MM.1S (cell line): ENCODE data around the gene CEP164.

Source experiments
- DNase-seq: peaks from one replicate; pipeline ENCODE4 v3.0.0-alpha.2; 2015
- H2AFZ ChIP-seq: fragments of 300-600 bp; sonication (generic); 2 replicates; pipeline ENCODE4 v1.6.0; 2016; ENCODE audit warnings: antibody characterized with exemption, low read length
- H3F3A ChIP-seq: fragments of 300-600 bp; sonication (generic); 2 replicates; pipeline ENCODE4 v1.6.1; 2016; ENCODE audit warnings: mild to moderate bottlenecking, antibody characterized with exemption, low read length, moderate library complexity, mixed read lengths; ENCODE audit not compliant: insufficient read depth
- H3K27ac ChIP-seq: fragments of 300-600 bp; sonication (generic); 2 replicates; pipeline ENCODE4 v1.5.1; 2016; ENCODE audit warnings: mild to moderate bottlenecking, low read length
- H3K27me3 ChIP-seq: fragments of 300-600 bp; sonication (generic); replicated peaks from 2 replicates; pipeline ENCODE4 v1.6.0; 2016; ENCODE audit warnings: low read length; ENCODE audit not compliant: insufficient read depth
- H3K36me3 ChIP-seq: fragments of 300-600 bp; sonication (generic); replicated peaks from 2 replicates; pipeline ENCODE4 v1.6.1; 2016; ENCODE audit warnings: mild to moderate bottlenecking, low read length, mixed read lengths; ENCODE audit not compliant: insufficient read depth
- H3K4me1 ChIP-seq: fragments of 300-600 bp; sonication (generic); 2 replicates; pipeline ENCODE4 v1.6.1; 2016; ENCODE audit warnings: low read length, mixed read lengths
- H3K4me2 ChIP-seq: fragments of 300-600 bp; sonication (generic); 2 replicates; pipeline ENCODE4 v1.6.0; 2016; ENCODE audit warnings: low read depth, low read length
- H3K4me3 ChIP-seq: fragments of 300-600 bp; sonication (generic); 2 replicates; pipeline ENCODE4 v1.5.1; 2016; ENCODE audit warnings: low read length, mixed read lengths
- H3K79me2 ChIP-seq: fragments of 300-600 bp; sonication (generic); 2 replicates; pipeline ENCODE4 v1.6.1; 2016; ENCODE audit warnings: mixed run types, low read length, mixed read lengths
- H3K9ac ChIP-seq: fragments of 300-600 bp; sonication (generic); 2 replicates; pipeline ENCODE4 v1.6.1; 2016; ENCODE audit warnings: low read length, mixed read lengths
- H3K9me2 ChIP-seq: fragments of 300-600 bp; sonication (generic); replicated peaks from 2 replicates; pipeline ENCODE4 v1.6.1; 2016; ENCODE audit warnings: mild to moderate bottlenecking, low read length, mixed read lengths; ENCODE audit not compliant: insufficient read depth
- H3K9me3 ChIP-seq: fragments of 300-600 bp; sonication (generic); replicated peaks from 2 replicates; pipeline ENCODE4 v1.6.1; 2016; ENCODE audit warnings: mild to moderate bottlenecking, low read length, mixed read lengths; ENCODE audit not compliant: insufficient read depth
- H4K20me1 ChIP-seq: fragments of 300-600 bp; sonication (generic); 2 replicates; pipeline ENCODE4 v1.6.1; 2016; ENCODE audit warnings: mild to moderate bottlenecking, low read length, moderate library complexity, mixed read lengths; ENCODE audit not compliant: insufficient read depth
- EZH2 ChIP-seq: fragments of 300-600 bp; sonication (generic); optimal IDR thresholded peaks from 2 replicates; pipeline ENCODE3; 2017; ENCODE audit warnings: low read depth, mild to moderate bottlenecking, antibody characterized with exemption, low read length, mixed read lengths
- EZH2phosphoT487 ChIP-seq: fragments of 300-600 bp; sonication (generic); IDR thresholded peaks from 2 replicates; pipeline ENCODE4 v1.6.1; 2018; ENCODE audit warnings: antibody characterized with exemption, low read length
- TF ChIP-seq, protein P1 (sequence below): fragments of 300-600 bp; sonication (generic); IDR thresholded peaks from 2 replicates; pipeline ENCODE4 v1.5.1; 2016; ENCODE audit warnings: antibody characterized with exemption, low read length, mixed read lengths

The CEP164 gene

DNA sequence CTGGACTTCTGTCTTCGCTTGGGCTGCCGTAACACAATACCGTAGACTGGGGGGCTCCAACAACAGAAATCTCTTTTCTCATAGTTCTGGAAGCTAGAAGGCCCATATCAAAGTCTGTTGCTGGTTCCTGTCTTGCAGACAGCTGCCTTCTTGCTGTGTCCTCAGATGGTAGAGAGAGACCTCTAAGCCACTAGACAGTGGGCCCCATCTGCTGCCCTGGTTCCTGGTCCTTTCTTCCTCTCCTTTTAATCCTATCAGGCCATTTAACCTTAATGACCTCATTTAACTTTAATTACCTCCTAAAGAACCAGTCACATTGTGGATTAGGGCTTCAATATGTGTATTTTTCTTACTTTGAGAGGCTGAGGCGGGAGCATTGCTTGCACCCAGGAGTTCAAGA, 9.4 kb downstream of the CEP164 start:
- TF ChIP-seq, protein P1, sequence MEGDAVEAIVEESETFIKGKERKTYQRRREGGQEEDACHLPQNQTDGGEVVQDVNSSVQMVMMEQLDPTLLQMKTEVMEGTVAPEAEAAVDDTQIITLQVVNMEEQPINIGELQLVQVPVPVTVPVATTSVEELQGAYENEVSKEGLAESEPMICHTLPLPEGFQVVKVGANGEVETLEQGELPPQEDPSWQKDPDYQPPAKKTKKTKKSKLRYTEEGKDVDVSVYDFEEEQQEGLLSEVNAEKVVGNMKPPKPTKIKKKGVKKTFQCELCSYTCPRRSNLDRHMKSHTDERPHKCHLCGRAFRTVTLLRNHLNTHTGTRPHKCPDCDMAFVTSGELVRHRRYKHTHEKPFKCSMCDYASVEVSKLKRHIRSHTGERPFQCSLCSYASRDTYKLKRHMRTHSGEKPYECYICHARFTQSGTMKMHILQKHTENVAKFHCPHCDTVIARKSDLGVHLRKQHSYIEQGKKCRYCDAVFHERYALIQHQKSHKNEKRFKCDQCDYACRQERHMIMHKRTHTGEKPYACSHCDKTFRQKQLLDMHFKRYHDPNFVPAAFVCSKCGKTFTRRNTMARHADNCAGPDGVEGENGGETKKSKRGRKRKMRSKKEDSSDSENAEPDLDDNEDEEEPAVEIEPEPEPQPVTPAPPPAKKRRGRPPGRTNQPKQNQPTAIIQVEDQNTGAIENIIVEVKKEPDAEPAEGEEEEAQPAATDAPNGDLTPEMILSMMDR = no peak
- no peak for TF ChIP-seq EZH2phosphoT487
- no peak for TF ChIP-seq EZH2
- Histone ChIP-seq H3K4me1 (no peaks in the 10 kb centered on the region), H2AFZ (no peak overlapping the region), H3K9me3 (no peaks in the 10 kb centered on the region), H3K4me3 (no peak overlapping the region), H3K27me3 (no peaks in the 10 kb centered on the region), H3K27ac (no peak overlapping the region), H3K9me2 (no peaks in the 10 kb centered on the region), H3K36me3 (no peaks in the 10 kb centered on the region), H3K4me2 (no peak overlapping the region), H3K79me2 (no peaks in the 10 kb centered on the region), H3F3A (no peaks in the 10 kb centered on the region), H4K20me1 (no peaks in the 10 kb centered on the region), H3K9ac (no peak overlapping the region)
- no peak for DNase-seq

DNA sequence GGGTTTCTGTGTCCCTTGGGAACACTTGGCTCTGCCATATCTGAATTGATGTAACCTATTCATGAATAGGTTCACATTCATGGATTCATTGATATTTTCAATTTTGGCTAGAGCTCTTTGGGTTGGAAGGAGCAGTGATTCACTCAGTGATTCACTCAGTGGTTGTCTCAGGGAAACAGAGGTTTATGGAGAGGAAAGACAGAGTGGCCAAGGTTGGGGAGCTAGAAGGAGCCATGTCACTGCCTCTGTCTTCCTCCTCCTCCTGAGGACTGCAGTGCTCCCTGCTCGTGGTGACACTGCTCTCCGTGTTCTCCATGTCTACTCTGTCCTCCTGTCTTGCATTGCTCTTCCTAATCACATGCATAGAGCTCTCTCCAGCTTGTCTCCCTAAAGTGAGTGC, 17.4 kb downstream of the CEP164 start:
- H3K27me3 ChIP-seq = no peaks in the 10 kb centered on the region
- TF ChIP-seq EZH2phosphoT487 (no peak), EZH2 (no peak)
- TF ChIP-seq, protein P1 = no peak
- H3K4me3 ChIP-seq = no peak overlapping the region
- H3K4me2 ChIP-seq = no peak overlapping the region
- no peaks in the 10 kb centered on the region for H3K4me1 ChIP-seq
- H4K20me1 ChIP-seq = no peaks in the 10 kb centered on the region
- no peaks in the 10 kb centered on the region for H3F3A ChIP-seq
- no peaks in the 10 kb centered on the region for H3K36me3 ChIP-seq
- H3K79me2 ChIP-seq = no peaks in the 10 kb centered on the region
- H3K9ac ChIP-seq = no peak overlapping the region
- no peak overlapping the region for H2AFZ ChIP-seq
- DNase-seq = no peak
- no peaks in the 10 kb centered on the region for H3K9me2 ChIP-seq
- no peaks in the 10 kb centered on the region for H3K9me3 ChIP-seq
- H3K27ac ChIP-seq = no peak overlapping the region

DNA sequence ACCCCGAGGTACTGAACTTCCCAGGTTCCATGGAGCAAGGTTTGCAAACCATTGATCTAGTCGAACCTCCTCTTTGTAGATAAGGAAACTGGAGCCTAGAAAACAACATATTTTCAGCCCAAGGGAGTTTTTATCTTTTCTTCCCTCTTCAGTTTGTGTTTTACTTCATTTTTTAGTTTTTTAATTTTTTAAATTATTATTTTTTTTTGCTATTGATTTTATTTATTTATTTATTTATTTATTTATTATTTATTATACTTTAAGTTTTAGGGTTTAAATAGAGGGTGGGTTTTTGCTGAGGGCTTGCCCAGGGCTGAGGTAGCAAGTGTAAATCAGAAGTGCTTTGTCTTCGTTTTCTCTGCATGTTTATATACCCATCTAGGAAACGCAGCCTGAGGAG, 26.9 kb downstream of the CEP164 start:
- H3K27me3 ChIP-seq = no peaks in the 10 kb centered on the region
- no peak overlapping the region for H2AFZ ChIP-seq
- no peaks in the 10 kb centered on the region for H3K9me2 ChIP-seq
- no peaks in the 10 kb centered on the region for H3K9me3 ChIP-seq
- no peak for DNase-seq
- H3K79me2 ChIP-seq = no peaks in the 10 kb centered on the region
- no peaks in the 10 kb centered on the region for H3K4me1 ChIP-seq
- no peak for TF ChIP-seq EZH2
- TF ChIP-seq, protein P1 = no peak
- no peak for TF ChIP-seq EZH2phosphoT487
- no peak overlapping the region for H3K4me2 ChIP-seq
- H3K9ac ChIP-seq = no peak overlapping the region
- no peaks in the 10 kb centered on the region for H3K36me3 ChIP-seq
- no peak overlapping the region for H3K4me3 ChIP-seq
- no peaks in the 10 kb centered on the region for H3F3A ChIP-seq
- H4K20me1 ChIP-seq = no peaks in the 10 kb centered on the region
- no peak overlapping the region for H3K27ac ChIP-seq
